HT1080 (cell line): Measurements from ENCODE around the gene BEND5. TPM values are rescaled to one million over a fixed set of nuclear protein-coding genes. Genes with fewer than 3 reads are reported as not detected.

Source experiments
- DNase-seq: peaks from one replicate; pipeline ENCODE4 v3.0.0-alpha.2; 2015; ENCODE audit warnings: low read depth
- polyA plus RNA-seq, 2 experiments: library from polyadenylated mRNA; depleted of rRNA; stranded (reverse); fragments of >200 nt; gene quantifications; 2 replicates each; pipeline ENCODE4 v1.2.3, GENCODE V29; 2015
- total RNA-seq: library from RNA; depleted of rRNA; stranded (reverse); fragments of >200 nt; shearing (Covaris generic); gene quantifications from 2 replicates; pipeline ENCODE4 v1.2.3, GENCODE V29; 2014; rRNA removed

Gene BEND5
- total RNA-seq, result 0.70 and 0.95 TPM in 2 replicates
- 1.2 and 1.3 TPM in 2 replicates for polyA plus RNA-seq (2015; cell fraction: cytosol; rRNA removed)
- 0.37 and 0.69 TPM in 2 replicates for polyA plus RNA-seq (2015; cell fraction: nucleus; rRNA removed)

- peak; percentile 8 for DNase-seq
Measured at GRCh38 chr1:48776393-48777218, at the start of gene BEND5. Gene BEND5, minus strand, starts transcription at chr1:48776891. Its CDS starts 60 bp downstream, at chr1:48776831.

GRCh38 chr1:48823168-48823567 lies 46.5 kb upstream of the BEND5 start:
- DNase-seq, result no peak

GRCh38 chr1:48820491-48820890 lies 43.8 kb upstream of the BEND5 start:
- no peak for DNase-seq

- peak; percentile 65 for DNase-seq
Measured at GRCh38 chr1:48817505-48818114, 40.9 kb upstream of the BEND5 start.

GRCh38 chr1:48810740-48811139 lies 34.0 kb upstream of the BEND5 start:
- DNase-seq, result no peak

- DNase-seq, result no peak
Measured at GRCh38 chr1:48808496-48808895, 31.8 kb upstream of the BEND5 start.

GRCh38 chr1:48807554-48808260 lies 31.0 kb upstream of the BEND5 start:
- no peak for DNase-seq

GRCh38 chr1:48803474-48803873 lies 26.8 kb upstream of the BEND5 start:
- DNase-seq, result no peak

GRCh38 chr1:48794816-48795215 lies 18.1 kb upstream of the BEND5 start:
- DNase-seq, result peak; percentile 71

- no peak for DNase-seq
Measured at GRCh38 chr1:48793863-48794262, 17.2 kb upstream of the BEND5 start.

GRCh38 chr1:48792961-48793360 lies 16.3 kb upstream of the BEND5 start:
- DNase-seq, result no peak

GRCh38 chr1:48790397-48790796 lies 13.7 kb upstream of the BEND5 start:
- no peak for DNase-seq

GRCh38 chr1:48789903-48790302 lies 13.2 kb upstream of the BEND5 start:
- no peak for DNase-seq

GRCh38 chr1:48785869-48786268 lies 9.2 kb upstream of the BEND5 start:
- DNase-seq, result no peak

- no peak for DNase-seq
Measured at GRCh38 chr1:48784301-48784700, 7.6 kb upstream of the BEND5 start.

- no peak for DNase-seq
Measured at GRCh38 chr1:48777219-48777895, 666 bp upstream of the BEND5 start.

GRCh38 chr1:48775831-48776392 lies 779 bp downstream of the BEND5 start:
- DNase-seq, result no peak

GRCh38 chr1:48773133-48773532 lies 3.6 kb downstream of the BEND5 start:
- DNase-seq, result no peak

GRCh38 chr1:48772211-48772610 lies 4.5 kb downstream of the BEND5 start:
- no peak for DNase-seq

- DNase-seq, result no peak
Measured at GRCh38 chr1:48771561-48771960, 5.1 kb downstream of the BEND5 start.

GRCh38 chr1:48767975-48768510 lies 8.6 kb downstream of the BEND5 start:
- no peak for DNase-seq
